Esophagus squamous epithelium (tissue), 5 donors: Measurements from ENCODE around the gene MCF2. TPM values are rescaled to one million over a fixed set of nuclear protein-coding genes. Genes with fewer than 3 reads are reported as not detected.

ENCODE experiments used
- DNase-seq: peaks from one replicate; lab custom pipeline; 2025; lab: John Stamatoyannopoulos, UW
- H3K27ac ChIP-seq, 4 donors: fragments of 200-600 bp; sonication (generic); one replicate each; pipeline ENCODE4 v1.5.1; 2016 to 2019; ENCODE audit warnings: mild to moderate bottlenecking in 1 of 4
- H3K27me3 ChIP-seq, 4 donors: fragments of 200-600 bp; sonication (generic); 1 replicate in 3 of 4; 2 replicates in 1 of 4; pipeline versions ENCODE4 v1.5.1 to v1.6.0; 2017 to 2021; ENCODE audit warnings: antibody characterized with exemption in 1 of 4
- H3K36me3 ChIP-seq, 3 donors: fragments of 200-600 bp; sonication (generic); one replicate each; pipeline ENCODE4 v1.5.1; 2016 to 2019
- H3K4me1 ChIP-seq, 3 donors: fragments of 200-600 bp; sonication (generic); one replicate each; pipeline ENCODE4 v1.5.1; 2017 to 2019
- H3K4me3 ChIP-seq, 4 donors: fragments of 200-600 bp; sonication (generic); 1 replicate in 3 of 4; 2 replicates in 1 of 4; pipeline ENCODE4 v1.5.1; 2016 to 2019; ENCODE audit warnings: mild to moderate bottlenecking in 2 of 4, moderate library complexity in 1 of 4
- H3K9me3 ChIP-seq, 3 donors: fragments of 200-600 bp; sonication (generic); one replicate each; pipeline ENCODE4 v1.5.1; 2016 to 2019
- CTCF ChIP-seq, 6 experiments: fragments of 450-650 bp in 4 of 6; fragments of 200-600 bp in 2 of 6; sonication (generic) in 2 of 6; IDR thresholded peaks; one replicate each; pipeline ENCODE4 v1.5.1; 2016 to 2019; ENCODE audit warnings: antibody characterized with exemption in 6 of 6, mild to moderate bottlenecking in 4 of 6, moderate library complexity in 4 of 6
- POLR2A ChIP-seq, 4 donors: fragments of 450-650 bp; IDR thresholded peaks; one replicate each; pipeline ENCODE4 v1.6.1; 2017; ENCODE audit warnings: antibody characterized with exemption in 4 of 4, mild to moderate bottlenecking in 4 of 4, moderate library complexity in 3 of 4
- WGBS, 2 donors: methylation state at CpG; one replicate each; pipeline ENCODE4 v1.1.5; 2018; 5-methylcytosine and 5-hydroxymethylcytosine counted together
- intact Hi-C: fragments of 100-400 bp; cut with DNase I; formaldehyde crosslinking; loops from one replicate; pipeline ENCODE4 v1.15.0; 2022
- total RNA-seq, 4 donors: library from RNA; depleted of rRNA; stranded (reverse); fragments of >200 nt; gene quantifications; one replicate each; pipeline ENCODE4 v1.1.0, GENCODE V29; 2016
- donor health status: DM: yes; HTN: yes; CAD: no.

The MCF2 gene
- total RNA-seq, 4 donors from 2014 or later: 0.15 TPM; not detected in 3

- no peaks in the 10 kb centered on the region for H3K4me1 ChIP-seq
Observed at GRCh38 chrX:139554376-139554775, 153.6 kb downstream of the MCF2 start.

DNA sequence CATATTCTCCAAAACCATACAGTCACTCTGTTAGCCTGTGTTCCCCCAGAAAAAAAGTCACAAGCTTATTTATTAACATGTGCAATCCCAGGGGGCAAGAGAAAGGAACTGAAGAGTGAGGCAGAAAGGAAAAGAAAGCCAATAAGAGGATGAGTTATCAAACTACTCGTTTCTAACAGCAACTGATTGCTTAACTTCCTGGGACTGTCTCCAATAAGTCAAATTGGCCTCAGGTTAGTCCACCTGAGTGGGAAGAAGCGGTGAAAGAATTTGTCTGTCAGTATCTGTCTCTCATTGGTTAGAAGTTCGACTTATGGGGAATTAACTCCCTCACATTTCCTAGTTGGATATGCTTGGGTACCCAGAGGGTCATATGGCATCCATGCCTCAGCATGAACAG is 163.4 kb downstream of the MCF2 start:
- DNase-seq: no peak
- no peak for TF ChIP-seq POLR2A (IDR thresholded peaks at IDR 0.05)
- intact Hi-C loops: no loop called here
- no peak overlapping the region for H3K27ac ChIP-seq
- no peaks in the 10 kb centered on the region for H3K4me1 ChIP-seq
- H3K27me3 ChIP-seq: no peaks in the 10 kb centered on the region
- 0 to 51% methylated on average over 1 to 3 of the region's 3 CpGs for WGBS, 2 donors
- H3K4me3 ChIP-seq: no peak overlapping the region
- no peaks in the 10 kb centered on the region for H3K36me3 ChIP-seq
- no peaks in the 10 kb centered on the region for H3K9me3 ChIP-seq

More at GRCh38 chrX:139554376-139554775, 153.6 kb downstream of the MCF2 start:
- Histone ChIP-seq H3K4me3 (no peak overlapping the region), H3K27me3 (no peaks in the 10 kb centered on the region), H3K36me3 (no peaks in the 10 kb centered on the region), H3K27ac (no peak overlapping the region), H3K9me3 (no peaks in the 10 kb centered on the region)
- intact Hi-C loops: no loop called here
- no peak for DNase-seq
- TF ChIP-seq CTCF (IDR thresholded peaks at IDR 0.05): no peak
- no peak for TF ChIP-seq POLR2A (IDR thresholded peaks at IDR 0.05)

- Histone ChIP-seq H3K4me1 (no peaks in the 10 kb centered on the region), H3K27ac (no peak overlapping the region), H3K36me3 (no peaks in the 10 kb centered on the region), H3K4me3 (no peak overlapping the region), H3K9me3 (no peaks in the 10 kb centered on the region), H3K27me3 (no peaks in the 10 kb centered on the region)
- no peak for DNase-seq
- no peak for TF ChIP-seq POLR2A (IDR thresholded peaks at IDR 0.05)
- TF ChIP-seq CTCF (IDR thresholded peaks at IDR 0.05): no peak
- intact Hi-C loops: no loop called here
- 69 to 79% methylated on average over 3 to 4 of the region's 4 CpGs for WGBS, 2 donors
Observed at GRCh38 chrX:139543920-139544319, 164.0 kb downstream of the MCF2 start.

DNA sequence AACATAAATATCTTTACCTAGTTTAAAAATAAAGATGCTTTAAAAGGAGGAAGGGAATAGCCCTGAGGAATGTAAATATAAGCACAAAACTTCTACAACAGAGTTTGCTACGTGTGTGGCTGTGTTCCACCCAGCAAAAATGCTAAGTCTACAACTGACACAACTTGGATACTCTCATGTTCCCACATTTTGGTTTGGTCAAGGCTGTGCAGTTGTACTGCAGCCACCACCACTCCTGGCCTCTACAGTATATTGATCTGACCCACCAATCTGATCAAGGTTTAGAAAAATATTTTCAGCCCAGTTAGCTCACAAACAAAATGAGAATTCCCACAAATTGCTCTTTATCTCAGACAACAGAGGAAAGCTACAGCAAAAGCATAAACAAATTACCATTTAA is 165.3 kb downstream of the MCF2 start:
- intact Hi-C loops: no loop called here
- Histone ChIP-seq H3K36me3 (no peaks in the 10 kb centered on the region), H3K27ac (no peak overlapping the region), H3K4me3 (no peak overlapping the region), H3K4me1 (no peaks in the 10 kb centered on the region), H3K9me3 (no peaks in the 10 kb centered on the region), H3K27me3 (no peaks in the 10 kb centered on the region)
- TF ChIP-seq CTCF (IDR thresholded peaks at IDR 0.05): no peak
- TF ChIP-seq POLR2A (IDR thresholded peaks at IDR 0.05): no peak
- DNase-seq: no peak
- 44 to 64% methylated on average over 1 of the region's 1 CpG for WGBS, 2 donors

DNA sequence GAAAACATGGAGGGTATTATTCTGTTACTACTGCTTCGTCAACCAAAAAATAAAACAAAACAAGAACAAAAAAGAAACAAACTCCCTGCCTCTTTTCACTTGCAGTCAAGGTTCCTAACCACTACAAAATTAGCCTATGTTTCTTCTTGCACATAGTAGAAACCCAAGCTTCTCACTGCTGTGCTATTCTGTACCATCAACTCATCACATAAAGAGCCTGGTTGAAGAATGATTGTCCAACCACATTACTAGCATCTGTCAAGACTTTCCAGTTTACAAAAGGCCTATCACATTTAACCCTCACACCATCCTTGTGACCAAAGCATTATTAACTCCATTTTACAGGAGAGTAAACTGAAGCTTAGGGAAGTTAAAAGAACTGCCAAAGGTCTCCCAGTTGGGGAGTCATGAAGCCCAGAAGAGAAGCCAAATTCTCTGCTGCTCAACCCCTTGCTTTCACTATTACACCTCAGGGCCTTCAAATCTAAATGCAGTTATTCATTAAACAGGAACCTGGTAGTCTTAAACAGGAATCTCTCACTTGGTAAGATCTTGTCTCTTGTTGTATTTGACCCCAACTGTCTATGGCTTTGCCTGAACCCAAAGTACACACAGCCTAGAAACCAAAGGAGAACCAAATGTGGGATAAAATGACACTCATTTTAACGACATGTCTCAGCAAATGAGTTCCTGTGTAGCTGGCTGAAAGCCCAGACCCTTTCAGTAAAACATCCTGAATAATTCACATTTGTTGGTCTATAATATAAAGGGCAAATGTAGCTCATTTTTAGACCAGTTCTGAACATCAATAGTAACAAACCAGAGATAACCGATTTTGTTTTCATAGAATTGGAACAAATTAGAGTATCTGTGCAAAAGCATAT is 168.8 kb downstream of the MCF2 start:
- no peaks in the 10 kb centered on the region for H3K27me3 ChIP-seq
- no peaks in the 10 kb centered on the region for H3K9me3 ChIP-seq
- DNase-seq: no peak
- H3K36me3 ChIP-seq: no peaks in the 10 kb centered on the region
- no peaks in the 10 kb centered on the region for H3K4me1 ChIP-seq
- no peak for TF ChIP-seq POLR2A (IDR thresholded peaks at IDR 0.05)
- no peak for TF ChIP-seq CTCF (IDR thresholded peaks at IDR 0.05)
- no peak overlapping the region for H3K4me3 ChIP-seq
- H3K27ac ChIP-seq: no peak overlapping the region
- WGBS, 2 donors: 40 to 43% methylated on average over 3 of the region's 3 CpGs
- intact Hi-C loops: no loop called here
